Measurements from ENCODE around the gene SHISA6. TPM values are rescaled to one million over a fixed set of nuclear protein-coding genes. Genes with fewer than 3 reads are reported as not detected.

The SHISA6 gene
- total and polyA plus RNA-seq, 5 donors: 0.03 to 0.08 (median 0.07) TPM; not detected in 2

DNA sequence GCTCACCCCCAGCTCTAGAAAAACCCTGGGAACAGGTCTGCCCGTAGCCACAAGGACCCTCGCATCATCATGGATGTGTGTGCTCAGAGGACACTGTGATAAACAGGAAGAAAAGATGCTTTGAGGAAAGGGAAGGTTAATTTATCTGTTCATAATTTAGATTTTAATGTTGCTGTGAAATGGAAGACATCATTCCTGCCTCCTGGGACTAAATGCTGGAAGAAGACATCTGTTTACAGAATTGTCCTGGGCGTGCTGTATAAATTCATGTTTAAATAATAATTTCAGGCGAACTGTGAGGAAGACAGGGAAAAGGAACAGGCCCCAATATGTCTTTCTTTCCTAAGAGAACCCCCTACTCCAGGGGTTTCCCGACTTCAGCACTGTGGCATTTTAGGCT is 112.6 kb downstream of the SHISA6 start:
- Histone ChIP-seq H3K27me3 (ENCODE audit: control insufficient read depth, insufficient read depth) (no peaks in the 10 kb centered on the region), H3K27ac (ENCODE audit: low read length) (no peak overlapping the region), H3K4me3 (ENCODE audit: low read length) (no peak overlapping the region), H3K9me3 (ENCODE audit: control insufficient read depth, low read length) (no peaks in the 10 kb centered on the region), H3K4me1 (ENCODE audit: control insufficient read depth, insufficient read depth, low read length) (no peaks in the 10 kb centered on the region)
- intact Hi-C loops (cut with DNase I): no loop called here
- ATAC-seq (no peak), DNase-seq (no peak)
- WGBS: 74% methylated on average over 5 of the region's 5 CpGs

GRCh38 chr17:11356371-11356770 is 115.4 kb downstream of the SHISA6 start:
- Histone ChIP-seq H3K27ac (ENCODE audit: low read length) (no peak overlapping the region), H3K4me1 (ENCODE audit: control insufficient read depth, insufficient read depth, low read length) (no peaks in the 10 kb centered on the region), H3K4me3 (ENCODE audit: low read length) (no peak overlapping the region), H3K9me3 (ENCODE audit: control insufficient read depth, low read length) (no peaks in the 10 kb centered on the region), H3K27me3 (ENCODE audit: control insufficient read depth, insufficient read depth) (no peaks in the 10 kb centered on the region)
- intact Hi-C loops (cut with DNase I): no loop called here
- no peak for DNase-seq
- ATAC-seq: peak in 1 of 2 donors; percentile 21
- WGBS: 76% methylated on average over 2 of the region's 2 CpGs

- DNase-seq (no peak), ATAC-seq (no peak)
- H3K9me3 ChIP-seq (ENCODE audit: control insufficient read depth, low read length): no peaks in the 10 kb centered on the region
- intact Hi-C loops (cut with DNase I): no loop called here
- H3K27me3 ChIP-seq (ENCODE audit: control insufficient read depth, insufficient read depth): no peaks in the 10 kb centered on the region
- no peak overlapping the region for H3K4me3 ChIP-seq (ENCODE audit: low read length)
- 75% methylated on average over 5 of the region's 5 CpGs for WGBS
- no peaks in the 10 kb centered on the region for H3K4me1 ChIP-seq (ENCODE audit: control insufficient read depth, insufficient read depth, low read length)
- no peak overlapping the region for H3K27ac ChIP-seq (ENCODE audit: low read length)
Measured at GRCh38 chr17:11363565-11364117, 122.6 kb downstream of the SHISA6 start.

DNA sequence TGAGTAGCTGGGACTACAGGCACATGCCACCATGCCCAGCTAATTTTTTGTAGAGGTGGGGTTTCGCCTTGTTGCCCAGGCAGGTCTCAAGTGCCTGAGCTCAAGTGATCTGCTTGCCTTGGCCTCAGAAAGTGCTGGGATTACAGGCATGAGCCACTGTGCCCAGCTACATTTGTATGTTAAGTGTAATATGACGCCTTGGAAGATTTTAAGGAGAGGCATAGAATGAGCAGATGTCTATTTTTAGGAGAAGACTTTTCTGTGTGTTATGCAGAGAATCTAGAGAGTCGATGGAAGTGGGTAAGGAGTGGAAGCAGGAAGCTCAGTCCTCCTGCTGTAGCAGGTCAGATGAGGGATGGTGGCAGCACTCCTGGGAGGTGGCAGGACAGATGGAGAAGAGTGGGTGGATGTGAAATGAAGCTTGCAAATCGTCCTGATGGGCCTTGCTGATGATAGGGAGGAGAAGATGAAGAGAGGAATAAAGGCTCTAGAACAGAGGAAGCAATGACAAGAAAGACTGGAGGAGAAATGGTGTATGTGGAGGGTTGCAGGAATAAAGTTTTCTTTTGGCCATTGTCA is 125.3 kb downstream of the SHISA6 start:
- ATAC-seq (no peak), DNase-seq (no peak)
- Histone ChIP-seq H3K27ac (ENCODE audit: low read length) (no peak overlapping the region), H3K9me3 (ENCODE audit: control insufficient read depth, low read length) (no peaks in the 10 kb centered on the region), H3K4me1 (ENCODE audit: control insufficient read depth, insufficient read depth, low read length) (no peaks in the 10 kb centered on the region), H3K27me3 (ENCODE audit: control insufficient read depth, insufficient read depth) (no peaks in the 10 kb centered on the region), H3K4me3 (ENCODE audit: low read length) (no peak overlapping the region)
- 47% methylated on average over 4 of the region's 4 CpGs for whole genome bisulfite sequencing
- intact Hi-C loops (cut with DNase I): no loop called here

DNA sequence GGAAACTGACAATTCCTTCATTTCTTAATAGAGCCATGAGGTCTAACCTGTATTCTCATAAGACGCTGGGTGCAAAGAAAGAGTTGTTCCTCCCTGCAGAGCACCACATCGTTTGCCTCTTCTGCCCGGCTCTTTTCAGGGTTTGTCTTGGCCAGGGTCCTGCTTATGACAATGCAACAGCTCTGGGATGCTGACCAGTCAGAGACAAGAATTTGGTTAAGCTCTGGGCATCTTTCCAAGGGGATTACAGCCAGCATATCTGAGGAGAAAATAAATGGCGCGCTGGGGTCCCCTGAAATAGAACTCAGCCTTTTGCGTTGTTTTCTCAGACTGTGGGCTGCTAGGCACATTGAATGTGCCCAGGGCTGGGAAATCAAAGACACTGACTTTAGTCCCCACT is 128.6 kb downstream of the SHISA6 start:
- no peaks in the 10 kb centered on the region for H3K9me3 ChIP-seq (ENCODE audit: control insufficient read depth, low read length)
- no peaks in the 10 kb centered on the region for H3K27me3 ChIP-seq (ENCODE audit: control insufficient read depth, insufficient read depth)
- intact Hi-C loops (cut with DNase I): no loop called here
- H3K4me3 ChIP-seq (ENCODE audit: low read length): no peak overlapping the region
- ATAC-seq (no peak), DNase-seq (no peak)
- no peak overlapping the region for H3K27ac ChIP-seq (ENCODE audit: low read length)
- 24% methylated on average over 6 of the region's 6 CpGs for WGBS
- no peaks in the 10 kb centered on the region for H3K4me1 ChIP-seq (ENCODE audit: control insufficient read depth, insufficient read depth, low read length)

GRCh38 chr17:11372692-11373091 is 131.7 kb downstream of the SHISA6 start:
- H3K9me3 ChIP-seq (ENCODE audit: control insufficient read depth, low read length): no peaks in the 10 kb centered on the region
- intact Hi-C loops (cut with DNase I): no loop called here
- WGBS: 62% methylated on average over 3 of the region's 3 CpGs
- DNase-seq (no peak), ATAC-seq (no peak)
- no peak overlapping the region for H3K4me3 ChIP-seq (ENCODE audit: low read length)
- H3K27me3 ChIP-seq (ENCODE audit: control insufficient read depth, insufficient read depth): peaks cover 4% of the 10 kb centered on the region
- H3K4me1 ChIP-seq (ENCODE audit: control insufficient read depth, insufficient read depth, low read length): no peaks in the 10 kb centered on the region
- no peak overlapping the region for H3K27ac ChIP-seq (ENCODE audit: low read length)

DNA sequence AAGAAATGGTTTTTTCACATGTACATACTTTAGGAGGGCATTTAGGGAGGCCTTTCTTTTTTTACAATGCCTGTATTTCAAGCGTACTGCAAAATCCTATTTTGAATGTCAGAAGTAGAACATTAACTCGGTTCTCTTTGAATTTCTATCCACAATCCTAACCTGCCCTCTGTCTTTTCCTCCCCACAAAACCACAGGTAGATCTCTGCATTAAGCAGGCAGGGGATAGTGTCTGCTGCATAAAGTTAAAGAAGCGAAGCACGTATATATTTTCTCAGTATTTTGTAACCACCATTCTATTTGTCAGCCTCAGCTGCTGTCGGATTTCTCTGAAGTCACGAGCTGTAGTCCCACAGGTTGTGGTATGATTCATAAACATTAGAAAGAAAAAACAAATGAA is 137.5 kb downstream of the SHISA6 start:
- intact Hi-C loops (cut with DNase I): no loop called here
- DNase-seq (no peak), ATAC-seq (no peak)
- peaks cover 4% of the 10 kb centered on the region for H3K27me3 ChIP-seq (ENCODE audit: control insufficient read depth, insufficient read depth)
- no peaks in the 10 kb centered on the region for H3K9me3 ChIP-seq (ENCODE audit: control insufficient read depth, low read length)
- H3K4me3 ChIP-seq (ENCODE audit: low read length): no peak overlapping the region
- no peaks in the 10 kb centered on the region for H3K4me1 ChIP-seq (ENCODE audit: control insufficient read depth, insufficient read depth, low read length)
- no peak overlapping the region for H3K27ac ChIP-seq (ENCODE audit: low read length)
- WGBS: 88% methylated on average over 6 of the region's 6 CpGs

- intact Hi-C loops (cut with DNase I): no loop called here
- Histone ChIP-seq H3K4me1 (ENCODE audit: control insufficient read depth, insufficient read depth, low read length) (no peaks in the 10 kb centered on the region), H3K27ac (ENCODE audit: low read length) (no peak overlapping the region), H3K4me3 (ENCODE audit: low read length) (no peak overlapping the region), H3K9me3 (ENCODE audit: control insufficient read depth, low read length) (no peaks in the 10 kb centered on the region), H3K27me3 (ENCODE audit: control insufficient read depth, insufficient read depth) (peaks cover 4% of the 10 kb centered on the region)
- no peak for DNase-seq
- no peak for ATAC-seq
- WGBS: 73% methylated on average over 7 of the region's 7 CpGs
Measured at GRCh38 chr17:11380761-11381160, 139.7 kb downstream of the SHISA6 start.

DNA sequence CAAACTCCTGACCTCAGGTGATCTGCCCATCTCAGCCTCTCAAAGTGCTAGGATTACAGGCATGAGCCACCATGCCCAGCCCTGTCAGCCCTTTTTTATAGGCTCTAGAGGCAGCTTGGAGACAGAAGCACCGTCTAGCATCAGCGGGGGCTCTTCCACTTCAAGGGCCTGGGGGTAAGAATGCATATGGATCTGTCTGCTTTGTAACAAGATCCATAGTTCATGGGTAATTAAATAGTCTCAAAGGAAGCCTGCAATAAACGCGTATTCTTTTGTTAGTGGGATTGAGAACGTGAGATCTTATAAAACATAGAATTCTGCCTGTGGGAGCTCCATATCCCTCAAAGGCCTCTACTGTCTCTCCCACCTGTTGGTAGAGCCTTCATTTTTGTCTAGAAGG is 142.1 kb downstream of the SHISA6 start:
- DNase-seq: no peak
- H3K4me3 ChIP-seq (ENCODE audit: low read length): no peak overlapping the region
- H3K27me3 ChIP-seq (ENCODE audit: control insufficient read depth, insufficient read depth): no peaks in the 10 kb centered on the region
- intact Hi-C loops (cut with DNase I): no loop called here
- no peaks in the 10 kb centered on the region for H3K4me1 ChIP-seq (ENCODE audit: control insufficient read depth, insufficient read depth, low read length)
- H3K27ac ChIP-seq (ENCODE audit: low read length): no peak overlapping the region
- ATAC-seq: no peak
- H3K9me3 ChIP-seq (ENCODE audit: control insufficient read depth, low read length): no peaks in the 10 kb centered on the region
- WGBS: 89% methylated on average over 5 of the region's 5 CpGs

DNA sequence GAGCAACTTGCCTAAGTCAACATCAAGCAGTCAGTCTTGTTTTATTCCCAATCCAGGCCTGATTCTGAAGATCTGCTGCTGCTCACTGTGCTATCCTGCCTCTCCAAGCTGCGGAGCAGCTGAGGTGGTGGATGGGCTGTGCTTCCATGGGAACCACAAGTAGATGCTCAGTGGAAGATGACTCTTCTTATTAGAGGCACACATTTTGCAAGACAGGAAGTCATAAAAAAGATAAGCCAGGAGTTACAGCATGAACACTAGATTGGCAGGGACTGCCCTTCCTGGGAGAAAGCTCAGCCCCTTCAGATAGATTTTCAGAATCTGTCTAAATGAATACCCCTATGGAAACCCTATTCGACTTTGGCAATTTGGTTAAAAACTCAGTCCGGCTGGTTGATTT is 143.1 kb downstream of the SHISA6 start:
- no peaks in the 10 kb centered on the region for H3K27me3 ChIP-seq (ENCODE audit: control insufficient read depth, insufficient read depth)
- H3K9me3 ChIP-seq (ENCODE audit: control insufficient read depth, low read length): no peaks in the 10 kb centered on the region
- intact Hi-C loops (cut with DNase I): no loop called here
- WGBS: 80% methylated on average over 3 of the region's 3 CpGs
- H3K4me3 ChIP-seq (ENCODE audit: low read length): no peak overlapping the region
- DNase-seq (no peak), ATAC-seq (no peak)
- H3K27ac ChIP-seq (ENCODE audit: low read length): no peak overlapping the region
- no peaks in the 10 kb centered on the region for H3K4me1 ChIP-seq (ENCODE audit: control insufficient read depth, insufficient read depth, low read length)

GRCh38 chr17:11387610-11388009 is 146.6 kb downstream of the SHISA6 start:
- Histone ChIP-seq H3K4me3 (ENCODE audit: low read length) (no peak overlapping the region), H3K27ac (ENCODE audit: low read length) (no peak overlapping the region), H3K4me1 (ENCODE audit: control insufficient read depth, insufficient read depth, low read length) (no peaks in the 10 kb centered on the region), H3K27me3 (ENCODE audit: control insufficient read depth, insufficient read depth) (no peaks in the 10 kb centered on the region), H3K9me3 (ENCODE audit: control insufficient read depth, low read length) (no peaks in the 10 kb centered on the region)
- DNase-seq: no peak
- intact Hi-C loops (cut with DNase I): no loop called here
- WGBS: 42% methylated on average over 2 of the region's 2 CpGs
- no peak for ATAC-seq

- H3K27me3 ChIP-seq (ENCODE audit: control insufficient read depth, insufficient read depth): no peaks in the 10 kb centered on the region
- no peak for DNase-seq
- H3K9me3 ChIP-seq (ENCODE audit: control insufficient read depth, low read length): no peaks in the 10 kb centered on the region
- intact Hi-C loops (cut with DNase I): no loop called here
- no peak overlapping the region for H3K4me3 ChIP-seq (ENCODE audit: low read length)
- 38% methylated on average over 6 of the region's 6 CpGs for WGBS
- no peak overlapping the region for H3K27ac ChIP-seq (ENCODE audit: low read length)
- ATAC-seq: no peak
- no peaks in the 10 kb centered on the region for H3K4me1 ChIP-seq (ENCODE audit: control insufficient read depth, insufficient read depth, low read length)
Measured at GRCh38 chr17:11388054-11388453, 147.0 kb downstream of the SHISA6 start.

Measured in right cardiac atrium (tissue), 5 donors.